Motor neuron (in vitro differentiated cells): Measurements from ENCODE around the gene MMP11. TPM values are rescaled to one million over a fixed set of nuclear protein-coding genes. Genes with fewer than 3 reads are reported as not detected.

Experiments
- ATAC-seq, 8 experiments: fragments of 200-7000 bp; cut with Tn5 transposase; replicated peaks in 6 of 8; 2 replicates each; pipeline ENCODE4 v1.8.0; 2021; ENCODE audit warnings: mild to moderate bottlenecking in 8 of 8, moderate library complexity in 8 of 8
- H3K27ac ChIP-seq, 2 donors: fragments of 250-450 bp; sonication (Bioruptor Pico); 2 replicates each; pipeline ENCODE4 v1.9.0; 2021; ENCODE audit warnings: antibody characterized with exemption in 2 of 2, mild to moderate bottlenecking in 2 of 2, moderate library complexity in 1 of 2
- H3K4me1 ChIP-seq, 2 donors: fragments of 250-450 bp; sonication (Bioruptor Pico); replicated peaks in 1 of 2; 2 replicates each; pipeline ENCODE4 v1.6.1; 2021; ENCODE audit warnings: antibody characterized with exemption in 2 of 2, mild to moderate bottlenecking in 2 of 2, moderate library complexity in 1 of 2
- H3K4me3 ChIP-seq, 5 donors: fragments of 250-450 bp; sonication (Bioruptor Pico); 2 replicates each; pipeline ENCODE4 v1.9.0; 2021; ENCODE audit warnings: antibody characterized with exemption in 5 of 5, mild to moderate bottlenecking in 5 of 5, moderate library complexity in 4 of 5
- WGBS, 10 experiments: fragments of 450-650 bp; shearing (Covaris generic); methylation state at CpG; one replicate each; pipeline ENCODE4 v1.0.0; 2022; 5-methylcytosine and 5-hydroxymethylcytosine counted together
- in situ Hi-C, 9 experiments: fragments of 400-800 bp; cut with MboI; loops; one replicate each; pipeline ENCODE4 v1.15.0; 2021; ENCODE audit warnings: low sequenced_read_pairs in 9 of 9, low pct_unique_long_range_greater_than_20kb in 2 of 9; ENCODE audit not compliant: unreplicated experiment in 9 of 9
- total RNA-seq, 8 experiments: library from RNA; unstranded; fragments of 300-600 nt; gene quantifications; 2 replicates each; pipeline versions ENCODE4 v1.2.3 to v1.2.4, GENCODE V29; 2022

Gene MMP11
- total RNA-seq, 8 experiments from 2014 or later, result 1.4 to 35.0 (median 8.2) TPM

DNA sequence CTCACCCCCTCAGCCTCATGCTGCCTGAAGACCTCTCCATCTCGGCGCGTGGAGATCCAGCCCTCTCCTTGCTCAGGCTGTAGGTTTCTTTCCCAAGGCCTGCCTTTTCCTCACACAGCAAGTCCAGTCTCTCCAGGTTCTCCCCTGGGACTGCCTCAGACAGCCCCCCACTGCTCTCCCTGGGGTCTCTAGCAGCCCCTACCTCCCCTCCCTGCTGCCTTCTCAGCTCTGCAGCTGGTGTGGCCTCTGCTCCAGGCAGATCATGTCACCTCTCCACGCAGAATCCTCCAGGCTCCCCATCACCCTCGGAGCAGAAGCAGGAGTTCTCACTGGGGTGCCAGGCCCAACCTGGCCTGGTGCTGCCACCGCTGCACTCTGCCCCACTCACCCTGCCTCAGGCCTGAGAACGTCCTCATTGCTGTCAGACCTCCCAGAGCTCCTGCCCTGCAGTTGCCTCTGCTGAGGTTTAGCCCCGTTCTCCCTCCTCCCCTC lies 29.3 kb downstream of the MMP11 start:
- peaks cover 0 to 8% of the 10 kb centered on the region in 2 donors for H3K4me1 ChIP-seq
- H3K4me3 ChIP-seq, result no peak overlapping the region
- in situ Hi-C loops, result no loop called here
- H3K27ac ChIP-seq, result no peak overlapping the region
- ATAC-seq, result no peak
- 90 to 100% (median 100%) methylated on average over 1 to 4 of the region's 8 CpGs; no CpG with 5 or more reads in 4 of the 10 experiments for WGBS, 10 experiments

DNA sequence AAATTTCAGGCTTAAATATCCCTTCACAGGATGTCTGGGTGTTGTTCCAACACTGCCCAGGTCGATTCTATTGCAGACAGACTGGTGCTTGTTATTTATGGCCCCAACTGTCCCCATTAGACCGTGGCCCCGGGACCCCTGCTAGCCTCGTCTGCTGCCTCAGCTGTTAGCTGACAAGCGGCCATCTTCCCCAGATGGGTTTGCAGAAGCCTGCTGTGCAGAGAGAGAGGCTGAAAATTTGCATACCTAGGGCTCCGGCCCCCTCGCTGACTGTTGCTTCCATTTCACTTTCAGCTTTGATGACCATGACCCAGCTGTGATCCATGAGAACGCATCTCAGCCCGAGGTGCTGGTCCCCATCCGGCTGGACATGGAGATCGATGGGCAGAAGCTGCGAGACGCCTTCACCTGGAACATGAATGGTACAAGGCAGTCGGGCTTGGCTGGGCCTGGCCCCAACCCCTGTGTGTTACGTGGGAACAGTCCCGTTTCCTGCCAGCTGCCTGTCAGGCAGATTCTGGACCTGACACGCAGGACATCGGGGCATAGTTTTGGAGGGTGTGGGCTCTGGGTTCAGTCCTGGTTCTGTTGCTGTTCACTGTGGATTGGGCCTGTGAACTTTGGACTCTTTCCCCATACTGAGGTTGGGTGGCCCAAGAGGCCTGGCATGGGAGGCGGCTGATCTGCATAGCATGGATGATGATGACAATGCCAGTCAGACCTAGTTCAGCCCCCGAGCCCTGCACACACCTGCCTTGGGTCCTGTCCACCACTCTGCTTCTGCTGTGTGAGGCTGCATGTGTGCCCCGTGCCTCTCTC lies 30.6 kb downstream of the MMP11 start:
- Histone ChIP-seq H3K4me1 (peaks cover 0 to 8% of the 10 kb centered on the region in 2 donors), H3K27ac (peak overlapping the region; percentile 21 to 32), H3K4me3 (no peak overlapping the region)
- 0 to 100% (median 49%) methylated on average over 1 to 8 of the region's 21 CpGs; no CpG with 5 or more reads in 2 of the 10 experiments for WGBS, 10 experiments
- ATAC-seq, result peak in 1 of 8 experiments; percentile 20
- in situ Hi-C loops, result no loop called here

DNA sequence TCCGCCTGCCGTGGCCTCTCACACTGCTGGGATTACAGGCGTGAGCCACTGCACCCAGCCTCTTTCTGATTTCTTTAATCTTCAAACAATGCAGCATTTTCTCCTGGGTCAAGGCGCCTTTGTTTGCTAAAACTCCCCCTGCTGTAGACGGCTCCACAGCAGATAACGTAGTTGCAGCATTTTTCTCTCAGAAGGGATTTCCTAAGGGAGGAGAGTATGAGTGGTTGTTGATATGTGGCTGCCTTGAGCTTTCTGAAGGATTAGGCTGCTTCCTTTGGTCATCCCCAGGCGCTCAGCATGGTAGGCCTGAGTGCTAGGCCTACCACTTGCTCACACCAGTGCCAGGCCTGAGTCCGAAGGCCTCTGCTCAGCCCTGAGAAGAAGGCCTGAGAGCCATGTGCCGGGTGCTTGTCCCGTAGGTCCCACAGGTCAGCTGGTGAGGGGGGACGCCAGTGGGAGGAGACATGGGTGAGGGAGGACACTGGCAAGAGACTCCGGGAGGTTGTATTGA lies 32.2 kb downstream of the MMP11 start:
- Histone ChIP-seq H3K27ac (no peak overlapping the region), H3K4me3 (no peak overlapping the region), H3K4me1 (peaks cover 0 to 8% of the 10 kb centered on the region in 2 donors)
- in situ Hi-C loops, result no loop called here
- ATAC-seq, result no peak
- WGBS, 10 experiments, result 80 to 100% (median 89%) methylated on average over 1 to 8 of the region's 12 CpGs; no CpG with 5 or more reads in 4 of the 10 experiments

DNA sequence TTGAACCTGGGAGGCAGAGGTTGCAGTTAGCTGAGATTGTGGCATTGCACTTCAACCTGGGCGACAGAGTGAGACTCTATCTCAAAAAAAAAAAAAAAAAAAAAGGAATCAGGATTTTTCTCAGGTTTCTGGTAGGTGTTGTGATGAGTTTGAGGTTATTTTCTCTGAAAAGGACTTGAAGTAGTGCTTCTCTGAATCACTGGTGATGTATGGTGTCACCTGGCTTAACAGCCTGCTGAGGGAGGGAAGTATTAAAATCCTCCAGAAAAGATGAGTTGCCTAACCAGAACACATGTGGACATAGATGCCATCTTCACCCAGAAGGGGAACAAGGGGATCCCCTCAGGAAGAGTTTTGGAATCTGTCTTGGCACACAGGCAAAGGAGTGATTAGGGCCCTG lies 34.2 kb downstream of the MMP11 start:
- no CpG with 5 or more reads among the region's 1 CpG for WGBS, 10 experiments
- no peak overlapping the region for H3K27ac ChIP-seq
- no peak overlapping the region for H3K4me3 ChIP-seq
- ATAC-seq, result no peak
- peaks cover 0 to 8% of the 10 kb centered on the region in 2 donors for H3K4me1 ChIP-seq
- in situ Hi-C loops, result no loop called here

DNA sequence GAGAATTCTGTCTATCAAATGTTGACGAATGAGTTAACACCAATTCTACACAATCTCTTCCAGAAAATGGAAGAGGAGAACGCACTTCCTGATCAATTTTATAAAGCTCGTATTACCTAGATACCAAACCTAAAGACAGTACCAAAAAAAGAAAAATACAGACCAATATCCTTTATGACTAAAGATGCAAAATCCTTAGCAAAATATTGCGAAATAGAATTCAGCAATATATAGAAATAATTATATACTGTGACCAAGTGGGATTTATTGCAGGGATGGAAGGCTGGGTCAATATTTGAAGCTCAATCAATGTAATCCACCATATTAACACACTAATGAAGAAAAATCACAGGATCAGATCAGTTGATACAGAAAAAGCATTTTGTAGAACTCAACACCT lies 39.7 kb downstream of the MMP11 start:
- no peak for ATAC-seq
- Histone ChIP-seq H3K4me3 (no peak overlapping the region), H3K4me1 (no peaks in the 10 kb centered on the region), H3K27ac (no peak overlapping the region)
- 84 to 100% (median 100%) methylated on average over 1 to 4 of the region's 4 CpGs for WGBS, 10 experiments
- in situ Hi-C loops, result no loop called here

DNA sequence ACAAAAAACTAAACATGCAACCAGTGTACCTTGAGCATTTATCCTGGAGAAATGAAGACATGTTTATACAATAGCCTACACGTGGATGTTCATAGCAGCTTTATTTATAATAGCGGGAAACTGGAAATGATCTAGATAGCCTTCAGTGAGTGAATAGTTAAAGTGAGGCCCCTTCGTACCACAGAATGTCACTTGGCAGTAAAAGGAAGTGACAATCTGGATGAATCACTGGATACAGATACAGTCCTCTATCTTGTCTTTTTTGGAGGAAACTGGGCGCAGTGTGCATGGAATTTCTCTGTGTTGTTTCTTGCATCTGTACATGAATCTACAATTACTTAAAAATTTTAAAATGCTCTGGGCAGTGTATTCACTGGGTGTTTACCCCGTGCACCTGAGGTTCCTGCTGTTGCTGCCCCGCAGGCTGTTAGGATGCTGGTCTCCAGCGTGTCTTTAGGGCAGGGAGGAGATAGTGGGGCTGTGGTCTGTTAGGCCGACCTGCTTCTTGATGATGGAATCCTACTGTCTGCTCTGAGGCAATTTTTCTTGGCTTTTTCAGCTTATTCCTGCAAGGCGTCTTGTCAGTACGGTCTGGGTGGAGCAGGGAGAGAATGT lies 43.0 kb downstream of the MMP11 start:
- no peak for ATAC-seq
- WGBS, 10 experiments, result 59 to 100% (median 85%) methylated on average over 2 to 8 of the region's 10 CpGs
- in situ Hi-C loops, result no loop called here
- no peak overlapping the region for H3K27ac ChIP-seq
- no peaks in the 10 kb centered on the region for H3K4me1 ChIP-seq
- H3K4me3 ChIP-seq, result no peak overlapping the region

DNA sequence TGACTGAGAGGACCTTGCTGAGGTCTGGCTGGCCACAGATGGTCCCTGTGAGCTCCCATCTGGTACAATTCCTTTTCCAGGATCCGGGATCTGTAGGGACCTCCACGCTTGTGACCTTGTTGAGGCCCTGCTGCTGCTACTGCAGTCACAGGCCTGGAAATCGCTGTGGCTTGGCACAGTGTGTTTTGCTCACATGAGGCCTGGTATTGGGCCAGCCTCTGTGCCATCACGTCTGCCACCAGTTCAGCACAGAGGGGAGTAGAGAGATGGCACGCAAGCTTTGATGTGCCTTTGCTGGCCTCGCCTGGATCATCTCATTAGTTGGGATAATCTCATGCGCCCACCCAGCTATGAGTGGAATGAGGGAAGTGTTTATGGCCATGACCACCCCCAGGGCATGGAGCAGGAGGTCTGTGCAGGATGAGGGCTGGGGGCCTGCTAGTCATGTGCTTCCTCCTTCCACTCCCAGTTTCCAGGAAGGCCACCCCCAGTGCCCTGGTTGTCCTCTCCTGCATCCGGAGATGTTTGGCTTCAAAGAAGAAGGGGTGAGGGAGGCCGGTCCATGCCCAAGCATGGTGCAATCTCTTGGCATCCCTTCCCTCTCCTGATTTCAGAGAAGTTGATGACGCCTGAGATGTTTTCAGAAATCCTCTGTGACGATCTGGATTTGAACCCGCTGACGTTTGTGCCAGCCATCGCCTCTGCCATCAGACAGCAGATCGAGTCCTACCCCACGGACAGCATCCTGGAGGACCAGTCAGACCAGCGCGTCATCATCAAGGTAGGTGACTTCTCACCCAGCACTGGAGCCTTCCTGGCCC lies 43.7 kb downstream of the MMP11 start:
- H3K27ac ChIP-seq, result no peak overlapping the region
- ATAC-seq, result peak in 1 of 8 experiments; percentile 80

DNA sequence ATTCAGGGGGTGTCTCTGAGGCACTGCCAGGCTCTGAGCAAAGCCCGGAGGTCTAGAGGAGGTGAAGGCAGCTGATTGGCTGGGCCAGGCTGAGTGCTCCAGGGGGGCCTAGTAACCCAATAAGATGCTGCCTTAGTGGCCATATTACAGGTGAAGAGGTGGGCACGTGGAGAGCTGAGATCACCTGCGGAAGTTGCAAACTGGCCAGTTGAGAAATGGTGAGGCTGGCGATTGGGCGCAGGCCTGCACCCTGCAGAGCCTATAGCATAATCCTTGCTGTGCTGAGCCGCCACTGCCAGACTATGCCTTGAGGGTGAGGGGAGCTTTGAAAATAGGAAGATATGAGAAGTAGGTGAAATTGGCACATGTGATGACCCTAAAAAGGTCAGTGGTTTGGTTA lies 44.5 kb downstream of the MMP11 start:
- Histone ChIP-seq H3K27ac (no peak overlapping the region), H3K4me3 (no peak overlapping the region), H3K4me1 (no peaks in the 10 kb centered on the region)
- in situ Hi-C loops, result no loop called here
- no peak for ATAC-seq
- WGBS, 10 experiments, result 80 to 100% (median 100%) methylated on average over 1 to 2 of the region's 6 CpGs; no CpG with 5 or more reads in 7 of the 10 experiments

More for the DNA sequence above, 43.7 kb downstream of the MMP11 start:
- Histone ChIP-seq H3K4me1 (no peaks in the 10 kb centered on the region), H3K4me3 (no peak overlapping the region)
- in situ Hi-C loops, result no loop called here
- WGBS, 10 experiments, result 0 to 100% (median 94%) methylated on average over 1 to 7 of the region's 18 CpGs; no CpG with 5 or more reads in 1 of the 10 experiments

DNA sequence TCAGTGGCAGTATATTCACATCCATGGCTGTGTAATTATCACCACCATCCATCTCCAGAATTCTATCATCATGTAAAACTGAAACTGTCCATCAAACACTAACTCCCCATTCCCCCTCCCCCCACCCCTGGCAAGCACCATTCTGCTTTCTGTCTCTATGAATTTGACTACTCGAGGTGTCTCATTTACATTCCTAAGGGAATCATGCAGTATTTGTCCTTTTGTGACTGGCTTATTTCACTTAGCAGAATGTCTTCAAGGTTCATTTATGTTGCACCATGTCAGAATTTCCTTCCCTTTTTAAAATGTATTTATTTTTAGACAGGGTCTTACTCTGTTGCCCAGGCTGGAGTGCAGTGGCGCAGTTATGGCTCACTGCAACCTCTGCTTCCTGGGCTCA lies 45.9 kb downstream of the MMP11 start:
- Histone ChIP-seq H3K4me1 (no peaks in the 10 kb centered on the region), H3K27ac (no peak overlapping the region), H3K4me3 (no peak overlapping the region)
- no peak for ATAC-seq
- 17 to 100% (median 100%) methylated on average over 1 of the region's 2 CpGs; no CpG with 5 or more reads in 6 of the 10 experiments for WGBS, 10 experiments
- in situ Hi-C loops, result no loop called here

DNA sequence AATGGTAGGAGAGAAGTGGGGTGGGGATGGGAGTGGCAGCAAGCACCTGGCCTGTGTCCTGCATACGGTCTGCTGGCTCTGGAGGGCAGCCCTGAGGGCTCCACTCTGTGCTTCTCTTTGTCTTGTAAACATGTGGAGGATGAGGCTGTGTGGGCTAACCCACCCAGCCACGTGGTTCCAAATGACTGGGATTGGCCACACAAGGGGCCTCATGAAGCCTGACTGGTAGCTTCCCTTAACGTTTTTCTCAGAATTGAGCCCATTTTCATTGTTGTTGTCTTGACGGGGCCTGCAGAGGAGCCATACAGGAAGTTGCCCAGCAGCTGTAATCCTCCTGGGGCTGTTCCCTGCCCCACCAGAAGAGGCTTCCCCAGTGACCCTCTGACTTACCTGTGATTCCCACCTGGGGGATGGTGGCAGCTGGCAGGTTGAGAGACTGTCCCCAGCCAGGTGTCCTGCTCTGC lies 48.1 kb downstream of the MMP11 start:
- Histone ChIP-seq H3K4me1 (no peaks in the 10 kb centered on the region), H3K4me3 (no peak overlapping the region), H3K27ac (no peak overlapping the region)
- 25 to 100% (median 50%) methylated on average over 1 to 2 of the region's 4 CpGs; no CpG with 5 or more reads in 2 of the 10 experiments for WGBS, 10 experiments
- ATAC-seq, result peak in 3 of 8 experiments; percentile 35 to 88 (median 57)
- in situ Hi-C loops, result no loop called here

DNA sequence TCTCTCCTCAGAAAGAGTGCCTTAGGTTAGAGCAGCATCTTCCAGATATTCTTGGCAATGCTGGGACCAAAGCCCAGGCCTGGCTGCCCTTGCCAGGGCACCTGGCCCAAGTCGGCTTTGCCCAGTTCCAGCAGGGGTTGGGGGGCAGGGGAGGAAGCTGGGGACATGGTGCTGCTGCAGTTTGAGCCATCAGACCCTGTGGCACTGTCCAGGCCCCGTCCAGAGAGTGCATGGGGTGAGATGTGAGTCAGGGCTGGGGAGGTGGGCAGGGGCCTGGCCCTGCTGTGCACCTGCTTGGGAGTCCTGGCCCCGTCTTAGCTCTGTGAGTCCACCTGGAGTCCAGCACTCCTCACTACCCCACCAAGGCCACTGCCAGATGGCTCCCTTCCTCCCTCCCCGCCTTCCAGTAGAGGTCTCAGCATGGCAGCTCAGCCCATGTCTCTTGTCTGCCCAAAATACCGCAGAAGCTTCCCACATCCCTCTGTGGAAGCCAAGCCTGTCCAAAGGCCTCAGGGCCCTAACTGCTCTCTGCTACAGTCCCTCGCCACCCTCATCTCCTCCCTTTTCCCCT lies 49.5 kb downstream of the MMP11 start:
- WGBS, 10 experiments, result 100% methylated on average over 1 to 2 of the region's 6 CpGs; no CpG with 5 or more reads in 7 of the 10 experiments
- no peak for ATAC-seq
- no peaks in the 10 kb centered on the region for H3K4me1 ChIP-seq
- H3K27ac ChIP-seq, result no peak overlapping the region
- in situ Hi-C loops, result no loop called here
- H3K4me3 ChIP-seq, result no peak overlapping the region

DNA sequence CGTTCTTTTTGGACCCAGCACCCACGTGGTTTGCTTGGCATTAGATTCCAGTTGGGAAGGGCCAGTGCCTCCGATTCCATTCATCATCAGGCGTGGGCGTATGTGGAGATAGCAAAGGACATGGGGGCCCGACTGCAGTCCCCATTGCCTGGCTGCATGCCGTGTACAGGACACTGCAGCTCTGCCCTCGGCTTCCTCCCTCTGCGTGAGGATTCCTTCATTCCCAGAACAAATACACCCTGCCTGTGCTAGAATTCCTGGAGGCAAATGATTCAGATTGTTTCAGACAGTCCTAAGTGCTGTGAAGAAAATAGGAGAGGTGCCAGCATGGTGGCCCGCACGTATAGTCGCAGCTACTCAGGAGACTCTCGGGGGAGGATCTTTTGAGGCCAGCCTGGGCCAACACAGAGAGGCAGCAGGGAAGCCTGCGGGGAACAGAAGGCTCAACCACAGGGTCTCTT lies 50.7 kb downstream of the MMP11 start:
- Histone ChIP-seq H3K27ac (no peak overlapping the region), H3K4me1 (no peaks in the 10 kb centered on the region), H3K4me3 (no peak overlapping the region)
- 90 to 100% (median 100%) methylated on average over 1 to 5 of the region's 14 CpGs; no CpG with 5 or more reads in 4 of the 10 experiments for WGBS, 10 experiments
- in situ Hi-C loops, result no loop called here
- ATAC-seq, result no peak
